Sigmoid colon (tissue), 7 donors: ENCODE results near the gene C19orf53. TPM values are rescaled to one million over a fixed set of nuclear protein-coding genes. Genes with fewer than 3 reads are reported as not detected.

Experiments
- DNase-seq: peaks from one replicate; pipeline ENCODE4 v3.0.0-alpha.2; 2019
- H3K27ac ChIP-seq, 4 donors: fragments of 200-600 bp; sonication (generic); one replicate each; pipeline ENCODE4 v1.5.1; 2016 to 2019; ENCODE audit warnings: mild to moderate bottlenecking in 1 of 4
- H3K27me3 ChIP-seq, 3 donors: fragments of 200-600 bp; sonication (generic); one replicate each; pipeline ENCODE4 v1.5.1; 2019; ENCODE audit warnings: mild to moderate bottlenecking in 1 of 3
- H3K36me3 ChIP-seq, 4 donors: fragments of 200-600 bp; sonication (generic); one replicate each; pipeline ENCODE4 v1.5.1; 2016 to 2019
- H3K4me1 ChIP-seq, 4 donors: fragments of 200-600 bp; sonication (generic); one replicate each; pipeline ENCODE4 v1.5.1; 2017 to 2019
- H3K4me3 ChIP-seq, 4 donors: fragments of 200-600 bp; sonication (generic); one replicate each; pipeline ENCODE4 v1.5.1; 2017 to 2019; ENCODE audit warnings: mild to moderate bottlenecking in 2 of 4, moderate library complexity in 1 of 4
- H3K9me3 ChIP-seq, 4 donors: fragments of 200-600 bp in 3 of 4; sonication (generic) in 3 of 4; one replicate each; pipeline versions ENCODE4 v1.5.1 to v1.6.1; 2013 to 2019
- CTCF ChIP-seq, 4 experiments: fragments of 450-650 bp in 3 of 4; fragments of 200-600 bp in 1 of 4; IDR thresholded peaks; one replicate each; pipeline ENCODE4 v1.5.1; 2016 to 2019; ENCODE audit warnings: antibody characterized with exemption in 4 of 4, mild to moderate bottlenecking in 3 of 4, moderate library complexity in 2 of 4
- EP300 ChIP-seq, 4 donors: sonication (generic); formaldehyde crosslinking; IDR thresholded peaks; one replicate each; pipeline ENCODE4 v1.6.1; 2017; ENCODE audit warnings: antibody characterized with exemption in 4 of 4
- POLR2A ChIP-seq, 2 donors: fragments of 450-650 bp; IDR thresholded peaks; one replicate each; pipeline ENCODE4 v1.6.1; 2016; ENCODE audit warnings: antibody characterized with exemption in 2 of 2, mild to moderate bottlenecking in 2 of 2, moderate library complexity in 2 of 2
- POLR2AphosphoS5 ChIP-seq, 4 donors: sonication (generic); formaldehyde crosslinking; IDR thresholded peaks; one replicate each; pipeline ENCODE4 v1.6.1; 2017; ENCODE audit warnings: antibody characterized with exemption in 4 of 4
- WGBS, 2 donors: extraction: QIAGEN DNeasy Blood & Tissue Kit; methylation state at CpG; one replicate each; pipeline ENCODE4 v1.1.7; 2013; 5-methylcytosine and 5-hydroxymethylcytosine counted together
- intact Hi-C: fragments of 100-400 bp; cut with DNase I; formaldehyde crosslinking; loops from one replicate; pipeline ENCODE4 v1.15.1; 2023
- polyA plus RNA-seq, 3 donors: library from polyadenylated mRNA; stranded (reverse); fragments of 200-250 nt; gene quantifications; one replicate each; pipeline ENCODE4 v1.2.3, GENCODE V29; 2013
- total RNA-seq, 4 donors: library from RNA; depleted of rRNA; stranded (reverse); fragments of >200 nt; gene quantifications; one replicate each; pipeline ENCODE4 v1.1.0, GENCODE V29; 2016
- donor health status: healthy with polysubstance abuse.
- donor health status: Bipolar disorder and iron deficiency.
- donor health status: healthy.

C19orf53 gene
- total and polyA plus RNA-seq, 7 donors: 105 to 229 (median 139) TPM

- H3K4me3 ChIP-seq: peak overlapping the region; percentile 56 to 90 (median 78)
- H3K9me3 ChIP-seq: no peaks in the 10 kb centered on the region
- no peak for DNase-seq
- H3K36me3 ChIP-seq: peaks cover 7 to 52% (median 38%) of the 10 kb centered on the region in 4 donors
- H3K27ac ChIP-seq: peak overlapping the region; percentile 72 to 90 (median 82)
- TF ChIP-seq CTCF (IDR thresholded peaks at IDR 0.05): no peak
- TF ChIP-seq EP300 (IDR thresholded peaks at IDR 0.05): no peak
- no peak for TF ChIP-seq POLR2A (IDR thresholded peaks at IDR 0.05)
- TF ChIP-seq POLR2AphosphoS5 (IDR thresholded peaks at IDR 0.05): no peak
- WGBS, 2 donors: 60 to 61% methylated on average over 19 of the region's 19 CpGs
- intact Hi-C loops: no loop called here
- H3K4me1 ChIP-seq: peaks cover 0 to 24% (median 12%) of the 10 kb centered on the region in 4 donors
- H3K27me3 ChIP-seq: no peaks in the 10 kb centered on the region
Observed at GRCh38 chr19:13765395-13766094, 8.7 kb upstream of the C19orf53 start.

GRCh38 chr19:13766095-13766481, 8.2 kb upstream of the C19orf53 start:
- Histone ChIP-seq H3K27ac (peak overlapping the region in 3 of 4 donors; percentile 80 to 90 (median 83)), H3K4me1 (peaks cover 0 to 24% (median 12%) of the 10 kb centered on the region in 4 donors), H3K9me3 (no peaks in the 10 kb centered on the region), H3K4me3 (no peak overlapping the region), H3K36me3 (peaks cover 7 to 52% (median 36%) of the 10 kb centered on the region in 4 donors), H3K27me3 (no peaks in the 10 kb centered on the region)
- 96% methylated on average over 3 of the region's 3 CpGs for WGBS, 2 donors
- DNase-seq: no peak
- no peak for TF ChIP-seq EP300 (IDR thresholded peaks at IDR 0.05)
- intact Hi-C loops: no loop called here

GRCh38 chr19:13768510-13768909, 5.7 kb upstream of the C19orf53 start:
- H3K27me3 ChIP-seq: no peaks in the 10 kb centered on the region
- H3K4me1 ChIP-seq: peaks cover 0 to 26% (median 13%) of the 10 kb centered on the region in 4 donors
- WGBS, 2 donors: 92 to 93% methylated on average over 19 of the region's 19 CpGs
- H3K9me3 ChIP-seq: no peaks in the 10 kb centered on the region
- DNase-seq: no peak
- peaks cover 0 to 46% (median 22%) of the 10 kb centered on the region in 4 donors for H3K36me3 ChIP-seq
- H3K27ac ChIP-seq: no peak overlapping the region
- TF ChIP-seq EP300 (IDR thresholded peaks at IDR 0.05) (no peak), POLR2A (IDR thresholded peaks at IDR 0.05) (no peak), POLR2AphosphoS5 (IDR thresholded peaks at IDR 0.05) (no peak), CTCF (IDR thresholded peaks at IDR 0.05) (no peak)
- no peak overlapping the region for H3K4me3 ChIP-seq
- intact Hi-C loops: no loop called here

GRCh38 chr19:13770013-13770635, 4.1 kb upstream of the C19orf53 start:
- WGBS, 2 donors: 80 to 92% methylated on average over 16 of the region's 16 CpGs

More at GRCh38 chr19:13770013-13770635, 4.1 kb upstream of the C19orf53 start:
- H3K9me3 ChIP-seq: no peaks in the 10 kb centered on the region
- TF ChIP-seq EP300 (IDR thresholded peaks at IDR 0.05): no peak
- no peak for TF ChIP-seq POLR2AphosphoS5 (IDR thresholded peaks at IDR 0.05)
- no peak for TF ChIP-seq POLR2A (IDR thresholded peaks at IDR 0.05)
- no peak for TF ChIP-seq CTCF (IDR thresholded peaks at IDR 0.05)
- no peak overlapping the region for H3K4me3 ChIP-seq
- H3K36me3 ChIP-seq: peaks cover 0 to 46% (median 22%) of the 10 kb centered on the region in 4 donors
- H3K27me3 ChIP-seq: no peaks in the 10 kb centered on the region
- H3K27ac ChIP-seq: no peak overlapping the region
- intact Hi-C loops: no loop called here
- DNase-seq: no peak
- H3K4me1 ChIP-seq: peaks cover 0 to 26% (median 19%) of the 10 kb centered on the region in 4 donors
